Measurements from ENCODE around the gene KCNIP4.

KCNIP4 gene

DNA sequence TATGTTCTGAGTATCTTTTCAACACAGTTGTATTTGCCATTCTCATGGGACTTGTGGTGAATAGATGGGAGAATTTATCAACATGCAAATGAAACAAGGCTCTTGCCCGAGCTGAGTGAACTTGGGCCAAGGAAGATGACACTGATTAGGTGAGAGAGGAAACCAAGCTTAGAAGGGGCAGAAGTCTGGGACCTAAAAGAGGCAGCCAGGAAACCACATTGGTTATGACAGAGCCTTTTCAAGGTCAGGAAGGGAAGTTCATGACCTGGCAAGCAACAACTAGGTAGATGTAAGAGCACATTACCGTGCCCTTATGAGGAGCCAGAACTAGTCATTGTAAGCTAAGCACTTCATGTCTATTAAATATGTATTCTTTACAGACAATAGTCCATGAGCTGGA is 658.0 kb downstream of the KCNIP4 start:
- no peak overlapping the region for H3K4me2 ChIP-seq (ENCODE audit: low read length)
- H3K36me3 ChIP-seq (ENCODE audit: control insufficient read depth, insufficient read depth, low read length) = no peaks in the 10 kb centered on the region
- H2BK120ac ChIP-seq (ENCODE audit: low read depth, low read length) = no peak overlapping the region
- H3K27ac ChIP-seq (ENCODE audit: low read depth, low read length) = no peak overlapping the region
- H3K4ac ChIP-seq (ENCODE audit: low read depth, low read length) = no peak overlapping the region
- H2BK5ac ChIP-seq (ENCODE audit: low read length) = no peak overlapping the region
- H3K56ac ChIP-seq (ENCODE audit: low read length) = no peak overlapping the region
- H3K4me3 ChIP-seq (ENCODE audit: low read length) = no peak overlapping the region
- no CpG with 5 or more reads among the region's 2 CpGs for WGBS (ENCODE audit: extremely low coverage, insufficient coverage, low lambda C conversion rate)
- H3K18ac ChIP-seq (ENCODE audit: low read length) = no peak overlapping the region
- H3K4me1 ChIP-seq (ENCODE audit: control insufficient read depth, low read depth, low read length) = no peaks in the 10 kb centered on the region
- H4K8ac ChIP-seq (ENCODE audit: low read depth, low read length) = no peak overlapping the region
- no peaks in the 10 kb centered on the region for H3K79me1 ChIP-seq (ENCODE audit: low read length)
- no peak overlapping the region for H2AK5ac ChIP-seq (ENCODE audit: low read length)
- H3K27me3 ChIP-seq (ENCODE audit: insufficient read depth, low read length, poor library complexity) = no peaks in the 10 kb centered on the region
- DNase-seq = no peak
- H3K23ac ChIP-seq (ENCODE audit: low read length) = peak overlapping the region; percentile 19
- no peak overlapping the region for H4K5ac ChIP-seq (ENCODE audit: low read length)
- H3K9ac ChIP-seq (ENCODE audit: low read length) = no peak overlapping the region
- H3K79me2 ChIP-seq (ENCODE audit: control insufficient read depth, insufficient read depth, low read length) = no peaks in the 10 kb centered on the region
- H2BK15ac ChIP-seq (replicated peaks; ENCODE audit: low read depth) = no peak overlapping the region

DNA sequence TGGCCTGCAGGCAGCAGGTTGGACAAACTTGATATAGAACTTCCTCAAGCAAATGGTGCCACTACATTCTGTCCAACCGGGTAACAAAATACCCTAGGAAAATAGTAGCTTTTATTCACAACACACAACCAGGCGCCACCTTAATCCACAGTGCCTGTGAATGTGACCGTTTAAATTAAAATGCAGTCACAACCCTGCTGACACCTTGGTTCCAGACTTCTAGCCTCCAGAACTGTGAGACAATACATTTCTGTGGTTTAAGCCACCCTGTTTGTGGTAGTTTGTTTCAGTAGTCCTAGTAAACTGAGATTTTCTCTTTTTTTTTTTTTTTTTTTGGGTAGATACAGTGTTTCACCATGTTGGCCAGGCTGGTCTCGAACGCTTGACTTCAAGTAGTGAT is 672.5 kb downstream of the KCNIP4 start:
- Histone ChIP-seq H2BK5ac (ENCODE audit: low read length) (no peak overlapping the region), H2BK15ac (replicated peaks; ENCODE audit: low read depth) (no peak overlapping the region), H3K23ac (ENCODE audit: low read length) (no peak overlapping the region), H3K4me3 (ENCODE audit: low read length) (no peak overlapping the region), H3K79me2 (ENCODE audit: control insufficient read depth, insufficient read depth, low read length) (no peaks in the 10 kb centered on the region), H3K27ac (ENCODE audit: low read depth, low read length) (no peak overlapping the region), H2BK120ac (ENCODE audit: low read depth, low read length) (no peak overlapping the region), H3K4ac (ENCODE audit: low read depth, low read length) (no peak overlapping the region), H3K56ac (ENCODE audit: low read length) (no peak overlapping the region), H3K4me1 (ENCODE audit: control insufficient read depth, low read depth, low read length) (no peaks in the 10 kb centered on the region), H2AK5ac (ENCODE audit: low read length) (no peak overlapping the region), H4K8ac (ENCODE audit: low read depth, low read length) (no peak overlapping the region), H3K9ac (ENCODE audit: low read length) (no peak overlapping the region), H3K27me3 (ENCODE audit: insufficient read depth, low read length, poor library complexity) (no peaks in the 10 kb centered on the region), H3K18ac (ENCODE audit: low read length) (no peak overlapping the region), H4K5ac (ENCODE audit: low read length) (no peak overlapping the region), H3K36me3 (ENCODE audit: control insufficient read depth, insufficient read depth, low read length) (no peaks in the 10 kb centered on the region), H3K4me2 (ENCODE audit: low read length) (no peak overlapping the region), H3K79me1 (ENCODE audit: low read length) (no peaks in the 10 kb centered on the region)
- DNase-seq = no peak
- no CpG with 5 or more reads among the region's 5 CpGs for WGBS (ENCODE audit: extremely low coverage, insufficient coverage, low lambda C conversion rate)

DNA sequence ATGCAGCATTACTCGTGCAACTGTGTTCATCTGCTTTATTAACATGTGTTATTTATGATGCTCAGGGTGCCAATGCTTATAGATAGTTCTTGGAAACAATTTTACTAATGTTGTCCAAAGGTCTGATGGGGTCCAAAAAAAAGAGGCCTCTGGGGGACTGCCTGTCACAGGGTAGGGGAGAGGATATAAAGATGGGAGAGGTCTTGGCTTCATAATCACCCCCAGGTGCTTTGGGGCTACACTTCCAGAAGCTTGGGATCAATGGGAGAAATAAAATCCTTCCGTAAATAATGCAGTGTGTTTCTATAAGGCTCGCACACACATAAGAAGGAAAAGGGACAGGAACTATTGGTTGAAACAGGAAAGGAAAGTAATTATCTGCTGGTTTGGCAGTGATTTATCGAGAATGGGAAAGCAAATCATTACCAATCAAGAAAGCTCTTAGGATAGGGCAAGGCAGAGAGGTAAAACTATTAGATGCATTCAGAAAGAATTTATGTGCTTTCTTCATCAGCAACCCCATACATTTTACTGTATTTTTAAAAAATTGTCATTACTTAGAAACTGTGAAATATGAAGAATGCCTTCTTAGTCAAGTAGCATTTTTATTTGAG is 677.0 kb downstream of the KCNIP4 start:
- Histone ChIP-seq H3K4ac (ENCODE audit: low read depth, low read length) (no peak overlapping the region), H3K4me3 (ENCODE audit: low read length) (no peak overlapping the region), H4K5ac (ENCODE audit: low read length) (no peak overlapping the region), H3K18ac (ENCODE audit: low read length) (no peak overlapping the region), H3K79me1 (ENCODE audit: low read length) (no peaks in the 10 kb centered on the region), H2AK5ac (ENCODE audit: low read length) (no peak overlapping the region), H3K79me2 (ENCODE audit: control insufficient read depth, insufficient read depth, low read length) (no peaks in the 10 kb centered on the region), H3K27ac (ENCODE audit: low read depth, low read length) (no peak overlapping the region), H3K9ac (ENCODE audit: low read length) (no peak overlapping the region), H3K4me2 (ENCODE audit: low read length) (no peak overlapping the region), H3K56ac (ENCODE audit: low read length) (no peak overlapping the region), H3K36me3 (ENCODE audit: control insufficient read depth, insufficient read depth, low read length) (no peaks in the 10 kb centered on the region), H2BK15ac (replicated peaks; ENCODE audit: low read depth) (no peak overlapping the region), H2BK5ac (ENCODE audit: low read length) (no peak overlapping the region), H3K4me1 (ENCODE audit: control insufficient read depth, low read depth, low read length) (no peaks in the 10 kb centered on the region), H3K27me3 (ENCODE audit: insufficient read depth, low read length, poor library complexity) (no peaks in the 10 kb centered on the region), H3K23ac (ENCODE audit: low read length) (no peak overlapping the region), H2BK120ac (ENCODE audit: low read depth, low read length) (no peak overlapping the region), H4K8ac (ENCODE audit: low read depth, low read length) (no peak overlapping the region)
- WGBS (ENCODE audit: extremely low coverage, insufficient coverage, low lambda C conversion rate) = no CpG with 5 or more reads among the region's 4 CpGs
- DNase-seq = no peak

DNA sequence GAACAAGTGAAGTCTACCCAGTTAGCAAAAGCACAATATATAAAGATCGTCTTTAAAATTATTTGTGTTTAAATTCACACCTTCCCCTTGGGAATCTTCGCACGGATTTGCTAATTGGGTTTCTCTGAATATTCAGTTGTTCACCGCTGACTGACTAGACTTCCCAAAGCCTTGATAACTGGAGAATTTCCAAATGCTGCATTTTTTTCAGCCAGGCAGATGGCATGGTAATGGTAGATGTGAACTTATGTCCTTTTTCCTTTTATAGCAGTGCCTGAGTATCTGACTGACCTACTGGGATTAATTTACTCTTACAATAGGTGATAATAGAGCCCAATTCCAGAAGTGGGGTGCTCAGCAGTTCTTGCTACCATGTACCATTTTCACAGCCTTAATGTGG is 700.2 kb downstream of the KCNIP4 start:
- H2BK15ac ChIP-seq (replicated peaks; ENCODE audit: low read depth) = no peak overlapping the region
- H2BK5ac ChIP-seq (ENCODE audit: low read length) = no peak overlapping the region
- peaks cover 4% of the 10 kb centered on the region for H3K4me1 ChIP-seq (ENCODE audit: control insufficient read depth, low read depth, low read length)
- H4K5ac ChIP-seq (ENCODE audit: low read length) = no peak overlapping the region
- no CpG with 5 or more reads among the region's 4 CpGs for WGBS (ENCODE audit: extremely low coverage, insufficient coverage, low lambda C conversion rate)
- no peaks in the 10 kb centered on the region for H3K36me3 ChIP-seq (ENCODE audit: control insufficient read depth, insufficient read depth, low read length)
- no peaks in the 10 kb centered on the region for H3K79me2 ChIP-seq (ENCODE audit: control insufficient read depth, insufficient read depth, low read length)
- no peak overlapping the region for H3K4me2 ChIP-seq (ENCODE audit: low read length)
- H2BK120ac ChIP-seq (ENCODE audit: low read depth, low read length) = no peak overlapping the region
- no peak overlapping the region for H3K56ac ChIP-seq (ENCODE audit: low read length)
- no peak overlapping the region for H3K4me3 ChIP-seq (ENCODE audit: low read length)
- no peaks in the 10 kb centered on the region for H3K27me3 ChIP-seq (ENCODE audit: insufficient read depth, low read length, poor library complexity)
- H3K27ac ChIP-seq (ENCODE audit: low read depth, low read length) = no peak overlapping the region
- no peak for DNase-seq
- no peak overlapping the region for H3K4ac ChIP-seq (ENCODE audit: low read depth, low read length)
- no peak overlapping the region for H2AK5ac ChIP-seq (ENCODE audit: low read length)
- H3K18ac ChIP-seq (ENCODE audit: low read length) = no peak overlapping the region
- no peak overlapping the region for H4K8ac ChIP-seq (ENCODE audit: low read depth, low read length)
- H3K79me1 ChIP-seq (ENCODE audit: low read length) = no peaks in the 10 kb centered on the region
- no peak overlapping the region for H3K23ac ChIP-seq (ENCODE audit: low read length)
- no peak overlapping the region for H3K9ac ChIP-seq (ENCODE audit: low read length)

DNA sequence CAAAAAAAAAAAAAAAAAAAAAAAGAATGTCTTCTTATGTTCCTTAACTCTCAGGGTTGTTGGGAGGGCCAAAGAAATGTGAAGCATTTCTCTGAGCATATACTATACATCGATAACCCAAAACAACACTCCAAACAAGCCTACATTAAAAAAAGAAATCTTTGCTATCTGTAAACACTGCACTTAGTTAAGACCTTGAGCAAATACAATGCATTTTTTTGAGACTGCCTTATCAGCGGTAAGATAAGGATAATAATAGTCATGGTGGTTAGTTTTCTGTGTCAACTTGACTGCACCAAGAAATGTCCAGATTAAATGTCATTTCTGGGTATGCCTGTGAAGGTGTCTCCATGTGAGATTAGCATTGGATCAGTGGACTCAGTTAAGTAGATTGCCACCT is 706.4 kb downstream of the KCNIP4 start:
- no peak overlapping the region for H2BK15ac ChIP-seq (replicated peaks; ENCODE audit: low read depth)
- H3K9ac ChIP-seq (ENCODE audit: low read length) = no peak overlapping the region
- no peak overlapping the region for H3K56ac ChIP-seq (ENCODE audit: low read length)
- H3K79me2 ChIP-seq (ENCODE audit: control insufficient read depth, insufficient read depth, low read length) = no peaks in the 10 kb centered on the region
- no peak overlapping the region for H3K4me3 ChIP-seq (ENCODE audit: low read length)
- no peak overlapping the region for H2AK5ac ChIP-seq (ENCODE audit: low read length)
- no peak overlapping the region for H3K23ac ChIP-seq (ENCODE audit: low read length)
- no peak overlapping the region for H2BK5ac ChIP-seq (ENCODE audit: low read length)
- H2BK120ac ChIP-seq (ENCODE audit: low read depth, low read length) = no peak overlapping the region
- H3K79me1 ChIP-seq (ENCODE audit: low read length) = no peaks in the 10 kb centered on the region
- H4K8ac ChIP-seq (ENCODE audit: low read depth, low read length) = no peak overlapping the region
- H3K4me2 ChIP-seq (ENCODE audit: low read length) = no peak overlapping the region
- H3K36me3 ChIP-seq (ENCODE audit: control insufficient read depth, insufficient read depth, low read length) = no peaks in the 10 kb centered on the region
- H3K27me3 ChIP-seq (ENCODE audit: insufficient read depth, low read length, poor library complexity) = no peaks in the 10 kb centered on the region
- peaks cover 4% of the 10 kb centered on the region for H3K4me1 ChIP-seq (ENCODE audit: control insufficient read depth, low read depth, low read length)
- no CpG with 5 or more reads among the region's 2 CpGs for WGBS (ENCODE audit: extremely low coverage, insufficient coverage, low lambda C conversion rate)
- H3K4ac ChIP-seq (ENCODE audit: low read depth, low read length) = no peak overlapping the region
- H4K5ac ChIP-seq (ENCODE audit: low read length) = no peak overlapping the region
- no peak overlapping the region for H3K27ac ChIP-seq (ENCODE audit: low read depth, low read length)
- no peak overlapping the region for H3K18ac ChIP-seq (ENCODE audit: low read length)
- peak; percentile 29 for DNase-seq
